Right cardiac atrium (tissue), 5 donors: ENCODE data around the gene EPN2. TPM values are rescaled to one million over a fixed set of nuclear protein-coding genes. Genes with fewer than 3 reads are reported as not detected.

Experiments
- ATAC-seq, 2 donors: fragments of 200-7000 bp; cut with Tn5 transposase; one replicate each; pipeline versions ENCODE4 v1.8.0 to v1.9.1; 2020; ENCODE audit warnings: moderate library complexity in 2 of 2, mild to moderate bottlenecking in 1 of 2
- DNase-seq, 3 donors: peaks; one replicate each; pipeline ENCODE4 v3.0.0-alpha.2; 2020
- H3K27ac ChIP-seq: one replicate; pipeline ENCODE4 v1.5.1; 2013; ENCODE audit warnings: mild to moderate bottlenecking, low read length, control low read depth, moderate library complexity
- H3K27me3 ChIP-seq: one replicate; pipeline ENCODE4 v1.6.1; 2013; ENCODE audit not compliant: control insufficient read depth, insufficient read depth
- H3K4me1 ChIP-seq: one replicate; pipeline ENCODE4 v1.6.1; 2013; ENCODE audit warnings: low read length; ENCODE audit not compliant: control insufficient read depth, insufficient read depth
- H3K4me3 ChIP-seq: one replicate; pipeline ENCODE4 v1.5.1; 2013; ENCODE audit warnings: low read length, control low read depth
- H3K9me3 ChIP-seq: one replicate; pipeline ENCODE4 v1.6.1; 2013; ENCODE audit warnings: low read length; ENCODE audit not compliant: control insufficient read depth
- WGBS: extraction: QIAGEN DNeasy Blood & Tissue Kit; methylation state at CpG from one replicate; pipeline ENCODE4 v1.1.7; 2013; 5-methylcytosine and 5-hydroxymethylcytosine counted together
- intact Hi-C, 4 donors: fragments of 100-400 bp; cut with DNase I; formaldehyde crosslinking; loops; one replicate each; pipeline versions ENCODE4 v1.11.0 to v1.14.0; 2022 to 2023
- polyA plus RNA-seq: library from polyadenylated mRNA; stranded (reverse); fragments of 200-250 nt; gene quantifications from one replicate; pipeline ENCODE4 v1.2.3, GENCODE V29; 2013
- total RNA-seq, 4 donors: library from RNA; stranded (reverse); fragmentation: NEBNext Ultra II Directional; extraction: Animal tissue kit (Norgen Biotek cat#: 25700); gene quantifications; one replicate each; pipeline ENCODE4 v1.2.1, GENCODE V29; 2021
- donor health status: healthy with polysubstance abuse.
- donor health status: DM: no; HTN: yes; CAD: no.
- donor health status: DM: no; HTN: no; CAD: no.
- donor health status: DM: no; HTN: yes; CAD: no; lungs with severe emphysema.
- donor health status: DM: yes; HTN: yes; CAD: no.

Gene EPN2
- total and polyA plus RNA-seq, 5 donors, result 50.2 to 138 (median 113) TPM

- H3K4me1 ChIP-seq, result peaks cover 2% of the 10 kb centered on the region
- ATAC-seq (no peak), DNase-seq (no peak)
- H3K27ac ChIP-seq, result no peak overlapping the region
- no peaks in the 10 kb centered on the region for H3K9me3 ChIP-seq
- intact Hi-C loops, result loop anchor here (2.0 to 10.0 kb wide), 4 partner anchors 82 to 402 kb away; no protein-coding TSS in a partner anchor
- no peak overlapping the region for H3K4me3 ChIP-seq
- WGBS, result 28% methylated on average over 14 of the region's 14 CpGs
- H3K27me3 ChIP-seq, result no peaks in the 10 kb centered on the region
Observed at GRCh38 chr17:19363114-19363438, 125.9 kb downstream of the EPN2 start.

- intact Hi-C loops, result loop anchor here (2.0 to 10.0 kb wide), 4 partner anchors 81 to 401 kb away; no protein-coding TSS in a partner anchor
- WGBS, result 52% methylated on average over 6 of the region's 6 CpGs
- no peaks in the 10 kb centered on the region for H3K27me3 ChIP-seq
- no peak overlapping the region for H3K27ac ChIP-seq
- no peak for DNase-seq
- ATAC-seq, result no peak
- peaks cover 2% of the 10 kb centered on the region for H3K4me1 ChIP-seq
- no peaks in the 10 kb centered on the region for H3K9me3 ChIP-seq
- no peak overlapping the region for H3K4me3 ChIP-seq
Observed at GRCh38 chr17:19363460-19364035, 126.4 kb downstream of the EPN2 start.

- no peaks in the 10 kb centered on the region for H3K9me3 ChIP-seq
- ATAC-seq, result no peak
- peaks cover 2% of the 10 kb centered on the region for H3K4me1 ChIP-seq
- H3K27ac ChIP-seq, result no peak overlapping the region
- intact Hi-C loops, result loop anchor here (5.0 to 10.0 kb wide), 2 partner anchors 82 to 400 kb away; no protein-coding TSS in a partner anchor
- H3K4me3 ChIP-seq, result no peak overlapping the region
- WGBS, result 78% methylated on average over 14 of the region's 14 CpGs
- peak in 1 of 3 donors; percentile 46 for DNase-seq
- no peaks in the 10 kb centered on the region for H3K27me3 ChIP-seq
Observed at GRCh38 chr17:19364699-19365498, 127.7 kb downstream of the EPN2 start.

GRCh38 chr17:19365499-19365817 is 128.3 kb downstream of the EPN2 start:
- no peak for DNase-seq
- Histone ChIP-seq H3K4me1 (peaks cover 4% of the 10 kb centered on the region), H3K4me3 (no peak overlapping the region), H3K27me3 (no peaks in the 10 kb centered on the region), H3K27ac (no peak overlapping the region), H3K9me3 (no peaks in the 10 kb centered on the region)
- intact Hi-C loops, result loop anchor here in 3 of 4 donors (10.0 kb wide), 1 partner anchor 399 kb away; no protein-coding TSS in a partner anchor
- 89% methylated on average over 4 of the region's 4 CpGs for WGBS
- ATAC-seq, result no peak

- intact Hi-C loops, result loop anchor here in 3 of 4 donors (10.0 kb wide), 1 partner anchor 399 kb away; no protein-coding TSS in a partner anchor
- Histone ChIP-seq H3K4me1 (peaks cover 4% of the 10 kb centered on the region), H3K4me3 (no peak overlapping the region), H3K27me3 (no peaks in the 10 kb centered on the region), H3K27ac (no peak overlapping the region), H3K9me3 (no peaks in the 10 kb centered on the region)
- 90% methylated on average over 9 of the region's 9 CpGs for WGBS
- no peak for ATAC-seq
- DNase-seq, result no peak
Observed at GRCh38 chr17:19365833-19366636, 128.9 kb downstream of the EPN2 start.

GRCh38 chr17:19366637-19366972 is 129.4 kb downstream of the EPN2 start:
- no peak overlapping the region for H3K4me3 ChIP-seq
- peaks cover 4% of the 10 kb centered on the region for H3K4me1 ChIP-seq
- H3K27ac ChIP-seq, result no peak overlapping the region
- no peaks in the 10 kb centered on the region for H3K27me3 ChIP-seq
- DNase-seq (no peak), ATAC-seq (no peak)
- H3K9me3 ChIP-seq, result no peaks in the 10 kb centered on the region
- intact Hi-C loops, result loop anchor here in 3 of 4 donors (10.0 kb wide), 1 partner anchor 398 kb away; no protein-coding TSS in a partner anchor
- WGBS, result 91% methylated on average over 5 of the region's 5 CpGs

GRCh38 chr17:19368229-19368628 is 131.1 kb downstream of the EPN2 start:
- Histone ChIP-seq H3K27ac (no peak overlapping the region), H3K4me3 (no peak overlapping the region), H3K27me3 (no peaks in the 10 kb centered on the region), H3K4me1 (peaks cover 2% of the 10 kb centered on the region), H3K9me3 (no peaks in the 10 kb centered on the region)
- no peak for ATAC-seq
- WGBS, result 79% methylated on average over 4 of the region's 4 CpGs
- intact Hi-C loops, result loop anchor here in 3 of 4 donors (10.0 kb wide), 1 partner anchor 397 kb away; no protein-coding TSS in a partner anchor
- no peak for DNase-seq

GRCh38 chr17:19369107-19369778 is 132.1 kb downstream of the EPN2 start:
- no peak overlapping the region for H3K27ac ChIP-seq
- intact Hi-C loops, result loop anchor here in 3 of 4 donors (10.0 kb wide), 1 partner anchor 396 kb away; no protein-coding TSS in a partner anchor

GRCh38 chr17:19369846-19370492 is 132.8 kb downstream of the EPN2 start:
- peaks cover 2% of the 10 kb centered on the region for H3K4me1 ChIP-seq

More at GRCh38 chr17:19369107-19369778, 132.1 kb downstream of the EPN2 start:
- ATAC-seq (no peak), DNase-seq (no peak)
- 92% methylated on average over 16 of the region's 16 CpGs for WGBS
- Histone ChIP-seq H3K9me3 (no peaks in the 10 kb centered on the region), H3K4me1 (peaks cover 2% of the 10 kb centered on the region), H3K27me3 (no peaks in the 10 kb centered on the region), H3K4me3 (no peak overlapping the region)

GRCh38 chr17:19370493-19370960 is 133.4 kb downstream of the EPN2 start:
- ATAC-seq (peak; percentile 29 to 89), DNase-seq (peak; percentile 64 to 70 (median 70))
- intact Hi-C loops, result no loop called here
- 61% methylated on average over 7 of the region's 7 CpGs for WGBS
- Histone ChIP-seq H3K27ac (no peak overlapping the region), H3K4me3 (no peak overlapping the region), H3K4me1 (peaks cover 2% of the 10 kb centered on the region), H3K9me3 (no peaks in the 10 kb centered on the region), H3K27me3 (no peaks in the 10 kb centered on the region)

More at GRCh38 chr17:19369846-19370492, 132.8 kb downstream of the EPN2 start:
- ATAC-seq, result peak; percentile 36 to 88
- no peak overlapping the region for H3K27ac ChIP-seq
- DNase-seq, result peak in 2 of 3 donors; percentile 78
- no peaks in the 10 kb centered on the region for H3K9me3 ChIP-seq
- no peaks in the 10 kb centered on the region for H3K27me3 ChIP-seq
- intact Hi-C loops, result loop anchor here in 3 of 4 donors (10.0 kb wide), 1 partner anchor 395 kb away; no protein-coding TSS in a partner anchor
- no peak overlapping the region for H3K4me3 ChIP-seq
- WGBS, result 64% methylated on average over 12 of the region's 12 CpGs
